Measurements from ENCODE around the gene ANP32E.

Gene ANP32E

DNA sequence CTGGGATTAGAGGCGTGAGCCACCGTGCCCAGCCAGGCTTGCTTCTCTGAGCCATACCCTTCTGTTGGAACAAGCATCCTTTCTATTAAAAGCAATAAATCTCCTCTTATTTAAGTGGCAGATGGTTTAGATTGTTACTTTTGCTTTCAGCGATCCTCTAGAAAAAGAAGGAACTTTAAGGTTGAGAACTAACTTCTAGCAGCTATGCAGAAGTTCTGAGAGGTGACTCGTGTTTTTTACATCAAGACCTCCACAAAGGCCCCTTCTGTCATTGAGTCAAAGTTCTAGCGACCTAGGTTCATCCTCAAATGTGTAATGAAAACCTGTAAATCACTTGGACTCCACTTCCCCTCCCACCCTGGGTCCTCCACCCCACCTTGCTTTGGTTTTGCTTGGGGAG lies 55.4 kb downstream of the ANP32E start:
- H3K36me3 ChIP-seq (ENCODE audit: control insufficient read depth in 2 of 2, insufficient read depth in 1 of 2, low read length in 2 of 2): no peaks in the 10 kb centered on the region
- no peak for TF ChIP-seq ZBTB17 (tag by site-specific recombination; IDR thresholded peaks at IDR 0.05)
- no peak for TF ChIP-seq ZNF514 (tag by site-specific recombination; IDR thresholded peaks at IDR 0.05)
- TF ChIP-seq BCL11A (tag by site-specific recombination; IDR thresholded peaks at IDR 0.05; ENCODE audit: low read depth): no peak
- no peak for TF ChIP-seq ZNF558 (tag by site-specific recombination; IDR thresholded peaks at IDR 0.05)
- no peak for TF ChIP-seq ZNF76 (tag by site-specific recombination; IDR thresholded peaks at IDR 0.05; ENCODE audit: borderline replicate concordance, low read depth)
- no peaks in the 10 kb centered on the region for H3K9me3 ChIP-seq (ENCODE audit: control insufficient read depth, insufficient read depth, low read depth, low read length)
- H3K4me3 ChIP-seq (ENCODE audit: low read depth, low read length): no peak overlapping the region
- ChIA-PET POLR2A (no interaction called here), CTCF (interaction anchor here (1.4 kb wide), 1 partner anchor 15 kb away, joined by 4 read pairs; no protein-coding TSS in a partner anchor)
- H3K27ac ChIP-seq (ENCODE audit: extremely low read depth, low read depth, low read length): no peak overlapping the region
- H3K4me1 ChIP-seq (ENCODE audit: control insufficient read depth, insufficient read depth, low read length): peaks cover 3% of the 10 kb centered on the region; the same call in 1 of the 2 replicates

DNA sequence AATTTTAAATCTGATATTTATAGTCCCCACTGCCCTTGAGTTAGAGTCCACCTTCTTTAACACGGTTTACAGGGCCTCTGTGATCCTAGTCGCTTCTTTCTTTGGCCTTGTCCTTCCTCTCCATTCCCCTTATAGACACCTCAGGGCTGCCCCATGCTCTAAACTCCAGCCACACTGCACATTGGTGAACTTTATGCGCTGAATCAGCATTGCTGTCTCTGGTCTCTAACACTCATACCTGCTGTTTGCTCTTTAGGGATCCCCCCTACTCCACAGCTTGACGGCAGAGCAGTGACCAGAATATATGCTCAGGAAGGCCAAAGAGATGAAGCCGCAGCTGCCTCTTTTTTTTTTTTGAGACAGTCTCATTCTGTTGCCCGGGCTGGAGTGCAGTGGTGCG lies 56.0 kb downstream of the ANP32E start:
- ChIA-PET CTCF (no interaction called here), POLR2A (interaction anchor here (0.9 kb wide), 1 partner anchor 9 kb away, joined by 5 read pairs; no protein-coding TSS in a partner anchor)
- H3K9me3 ChIP-seq (ENCODE audit: control insufficient read depth, insufficient read depth, low read depth, low read length): no peaks in the 10 kb centered on the region
- H3K4me1 ChIP-seq (ENCODE audit: control insufficient read depth, insufficient read depth, low read length): peaks cover 3% of the 10 kb centered on the region; the same call in 1 of the 2 replicates
- no peak overlapping the region for H3K4me3 ChIP-seq (ENCODE audit: low read depth, low read length)
- no peak overlapping the region for H3K27ac ChIP-seq (ENCODE audit: extremely low read depth, low read depth, low read length)
- TF ChIP-seq ZNF16 (tag by site-specific recombination; IDR thresholded peaks at IDR 0.05; ENCODE audit: low read depth) (no peak), KLF8 (tag by site-specific recombination; IDR thresholded peaks at IDR 0.05) (no peak), ZBTB44 (tag by site-specific recombination; IDR thresholded peaks at IDR 0.05) (no peak), MZF1 (tag by site-specific recombination; IDR thresholded peaks at IDR 0.05; ENCODE audit: borderline replicate concordance) (no peak), ZNF48 (tag by site-specific recombination; IDR thresholded peaks at IDR 0.05) (no peak), ZNF433 (tag by site-specific recombination; IDR thresholded peaks at IDR 0.05; ENCODE audit: low read depth) (no peak), SCRT2 (tag by site-specific recombination; IDR thresholded peaks at IDR 0.05) (no peak), GLI4 (tag by site-specific recombination; IDR thresholded peaks at IDR 0.05) (no peak), SP2 (tag by site-specific recombination; IDR thresholded peaks at IDR 0.05) (no peak), ZNF792 (tag by site-specific recombination; IDR thresholded peaks at IDR 0.05) (no peak), ZNF76 (tag by site-specific recombination; IDR thresholded peaks at IDR 0.05; ENCODE audit: borderline replicate concordance, low read depth) (no peak), ZNF654 (tag by site-specific recombination; IDR thresholded peaks at IDR 0.05; ENCODE audit: low read depth) (no peak), FEZF1 (tag by site-specific recombination; IDR thresholded peaks at IDR 0.05) (no peak), ZNF24 (tag by site-specific recombination; IDR thresholded peaks at IDR 0.05) (no peak), ZNF266 (tag by site-specific recombination; IDR thresholded peaks at IDR 0.05; ENCODE audit: low read depth) (no peak)
- TF ChIP-seq, protein P1, sequence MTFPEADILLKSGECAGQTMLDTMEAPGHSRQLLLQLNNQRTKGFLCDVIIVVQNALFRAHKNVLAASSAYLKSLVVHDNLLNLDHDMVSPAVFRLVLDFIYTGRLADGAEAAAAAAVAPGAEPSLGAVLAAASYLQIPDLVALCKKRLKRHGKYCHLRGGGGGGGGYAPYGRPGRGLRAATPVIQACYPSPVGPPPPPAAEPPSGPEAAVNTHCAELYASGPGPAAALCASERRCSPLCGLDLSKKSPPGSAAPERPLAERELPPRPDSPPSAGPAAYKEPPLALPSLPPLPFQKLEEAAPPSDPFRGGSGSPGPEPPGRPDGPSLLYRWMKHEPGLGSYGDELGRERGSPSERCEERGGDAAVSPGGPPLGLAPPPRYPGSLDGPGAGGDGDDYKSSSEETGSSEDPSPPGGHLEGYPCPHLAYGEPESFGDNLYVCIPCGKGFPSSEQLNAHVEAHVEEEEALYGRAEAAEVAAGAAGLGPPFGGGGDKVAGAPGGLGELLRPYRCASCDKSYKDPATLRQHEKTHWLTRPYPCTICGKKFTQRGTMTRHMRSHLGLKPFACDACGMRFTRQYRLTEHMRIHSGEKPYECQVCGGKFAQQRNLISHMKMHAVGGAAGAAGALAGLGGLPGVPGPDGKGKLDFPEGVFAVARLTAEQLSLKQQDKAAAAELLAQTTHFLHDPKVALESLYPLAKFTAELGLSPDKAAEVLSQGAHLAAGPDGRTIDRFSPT (tag by site-specific recombination; IDR thresholded peaks at IDR 0.05): no peak
- H3K36me3 ChIP-seq (ENCODE audit: control insufficient read depth in 2 of 2, insufficient read depth in 1 of 2, low read length in 2 of 2): no peaks in the 10 kb centered on the region

GRCh38 chr1:150178548-150178947 lies 57.4 kb downstream of the ANP32E start:
- no peaks in the 10 kb centered on the region for H3K4me1 ChIP-seq (ENCODE audit: control insufficient read depth, insufficient read depth, low read length)
- ChIA-PET CTCF (interaction anchor here (0.8 to 2.3 kb wide), 6 partner anchors 9 to 216 kb away, joined by 3 to 17 read pairs (median 6); no protein-coding TSS in a partner anchor), POLR2A (interaction anchor here (0.6 kb wide), 1 partner anchor 85 kb away, joined by 3 read pairs; no protein-coding TSS in a partner anchor)
- no peak overlapping the region for H3K4me3 ChIP-seq (ENCODE audit: low read depth, low read length)
- H3K9me3 ChIP-seq (ENCODE audit: control insufficient read depth, insufficient read depth, low read depth, low read length): no peaks in the 10 kb centered on the region
- H3K36me3 ChIP-seq (ENCODE audit: control insufficient read depth in 2 of 2, insufficient read depth in 1 of 2, low read length in 2 of 2): no peaks in the 10 kb centered on the region
- H3K27ac ChIP-seq (ENCODE audit: extremely low read depth, low read depth, low read length): no peak overlapping the region
- TF ChIP-seq, protein P2, sequence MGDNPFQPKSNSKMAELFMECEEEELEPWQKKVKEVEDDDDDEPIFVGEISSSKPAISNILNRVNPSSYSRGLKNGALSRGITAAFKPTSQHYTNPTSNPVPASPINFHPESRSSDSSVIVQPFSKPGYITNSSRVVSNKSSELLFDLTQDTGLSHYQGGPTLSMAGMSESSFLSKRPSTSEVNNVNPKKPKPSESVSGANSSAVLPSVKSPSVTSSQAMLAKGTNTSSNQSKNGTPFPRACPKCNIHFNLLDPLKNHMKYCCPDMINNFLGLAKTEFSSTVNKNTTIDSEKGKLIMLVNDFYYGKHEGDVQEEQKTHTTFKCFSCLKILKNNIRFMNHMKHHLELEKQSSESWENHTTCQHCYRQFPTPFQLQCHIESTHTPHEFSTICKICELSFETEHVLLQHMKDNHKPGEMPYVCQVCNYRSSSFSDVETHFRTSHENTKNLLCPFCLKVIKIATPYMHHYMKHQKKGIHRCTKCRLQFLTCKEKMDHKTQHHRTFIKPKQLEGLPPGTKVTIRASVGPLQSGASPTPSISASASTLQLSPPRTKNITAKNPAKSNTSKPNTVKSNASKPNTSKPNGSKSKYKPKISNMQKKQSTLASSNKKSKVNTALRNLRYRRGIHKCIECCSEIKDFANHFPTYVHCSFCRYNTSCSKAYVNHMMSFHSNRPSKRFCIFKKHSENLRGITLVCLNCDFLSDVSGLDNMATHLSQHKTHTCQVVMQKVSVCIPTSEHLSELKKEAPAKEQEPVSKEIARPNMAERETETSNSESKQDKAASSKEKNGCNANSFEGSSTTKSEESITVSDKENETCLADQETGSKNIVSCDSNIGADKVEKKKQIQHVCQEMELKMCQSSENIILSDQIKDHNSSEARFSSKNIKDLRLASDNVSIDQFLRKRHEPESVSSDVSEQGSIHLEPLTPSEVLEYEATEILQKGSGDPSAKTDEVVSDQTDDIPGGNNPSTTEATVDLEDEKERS (tag by site-specific recombination; IDR thresholded peaks at IDR 0.05): no peak
- TF ChIP-seq HOXC10 (CRISPR knock-in tag; IDR thresholded peaks at IDR 0.05): no peak
- no peak for TF ChIP-seq ZNF274 (IDR thresholded peaks at IDR 0.05; ENCODE audit: low read length)
- no peak for TF ChIP-seq ZNF274 (tag by site-specific recombination; IDR thresholded peaks at IDR 0.05; ENCODE audit: borderline replicate concordance)
- no peak for TF ChIP-seq ZNF302 (tag by site-specific recombination; IDR thresholded peaks at IDR 0.05; ENCODE audit: low read depth)

Data from HEK293 (cell line).